ENCODE measurements around the gene MMS19.

Gene MMS19

DNA sequence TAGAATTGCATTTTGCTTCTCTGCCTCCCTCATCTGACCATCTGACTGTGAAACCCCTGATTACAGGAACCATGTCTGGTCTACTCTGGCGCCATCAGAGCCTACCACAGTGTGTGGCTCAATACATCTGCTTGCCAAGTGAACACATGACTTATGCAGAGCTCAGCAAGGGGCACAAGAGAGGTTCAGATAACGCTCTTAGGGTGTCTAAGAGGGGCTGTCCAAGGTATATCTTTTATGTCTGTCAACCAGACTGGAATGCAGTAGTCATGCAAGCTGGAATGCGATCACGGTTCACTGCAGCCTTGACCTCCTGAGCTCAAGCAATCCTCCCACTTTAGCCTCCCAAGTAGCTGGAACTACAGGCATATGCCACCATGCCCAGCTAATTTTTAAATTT, 86.8 kb downstream of the MMS19 start:
- DNase-seq: no peak

- DNase-seq: no peak
These were observed 89.7 kb downstream of the MMS19 start for GRCh38 chr10:97408496-97408992.
